ENCODE data around the gene DDX24.

DDX24 gene, protein sequence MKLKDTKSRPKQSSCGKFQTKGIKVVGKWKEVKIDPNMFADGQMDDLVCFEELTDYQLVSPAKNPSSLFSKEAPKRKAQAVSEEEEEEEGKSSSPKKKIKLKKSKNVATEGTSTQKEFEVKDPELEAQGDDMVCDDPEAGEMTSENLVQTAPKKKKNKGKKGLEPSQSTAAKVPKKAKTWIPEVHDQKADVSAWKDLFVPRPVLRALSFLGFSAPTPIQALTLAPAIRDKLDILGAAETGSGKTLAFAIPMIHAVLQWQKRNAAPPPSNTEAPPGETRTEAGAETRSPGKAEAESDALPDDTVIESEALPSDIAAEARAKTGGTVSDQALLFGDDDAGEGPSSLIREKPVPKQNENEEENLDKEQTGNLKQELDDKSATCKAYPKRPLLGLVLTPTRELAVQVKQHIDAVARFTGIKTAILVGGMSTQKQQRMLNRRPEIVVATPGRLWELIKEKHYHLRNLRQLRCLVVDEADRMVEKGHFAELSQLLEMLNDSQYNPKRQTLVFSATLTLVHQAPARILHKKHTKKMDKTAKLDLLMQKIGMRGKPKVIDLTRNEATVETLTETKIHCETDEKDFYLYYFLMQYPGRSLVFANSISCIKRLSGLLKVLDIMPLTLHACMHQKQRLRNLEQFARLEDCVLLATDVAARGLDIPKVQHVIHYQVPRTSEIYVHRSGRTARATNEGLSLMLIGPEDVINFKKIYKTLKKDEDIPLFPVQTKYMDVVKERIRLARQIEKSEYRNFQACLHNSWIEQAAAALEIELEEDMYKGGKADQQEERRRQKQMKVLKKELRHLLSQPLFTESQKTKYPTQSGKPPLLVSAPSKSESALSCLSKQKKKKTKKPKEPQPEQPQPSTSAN

DNA sequence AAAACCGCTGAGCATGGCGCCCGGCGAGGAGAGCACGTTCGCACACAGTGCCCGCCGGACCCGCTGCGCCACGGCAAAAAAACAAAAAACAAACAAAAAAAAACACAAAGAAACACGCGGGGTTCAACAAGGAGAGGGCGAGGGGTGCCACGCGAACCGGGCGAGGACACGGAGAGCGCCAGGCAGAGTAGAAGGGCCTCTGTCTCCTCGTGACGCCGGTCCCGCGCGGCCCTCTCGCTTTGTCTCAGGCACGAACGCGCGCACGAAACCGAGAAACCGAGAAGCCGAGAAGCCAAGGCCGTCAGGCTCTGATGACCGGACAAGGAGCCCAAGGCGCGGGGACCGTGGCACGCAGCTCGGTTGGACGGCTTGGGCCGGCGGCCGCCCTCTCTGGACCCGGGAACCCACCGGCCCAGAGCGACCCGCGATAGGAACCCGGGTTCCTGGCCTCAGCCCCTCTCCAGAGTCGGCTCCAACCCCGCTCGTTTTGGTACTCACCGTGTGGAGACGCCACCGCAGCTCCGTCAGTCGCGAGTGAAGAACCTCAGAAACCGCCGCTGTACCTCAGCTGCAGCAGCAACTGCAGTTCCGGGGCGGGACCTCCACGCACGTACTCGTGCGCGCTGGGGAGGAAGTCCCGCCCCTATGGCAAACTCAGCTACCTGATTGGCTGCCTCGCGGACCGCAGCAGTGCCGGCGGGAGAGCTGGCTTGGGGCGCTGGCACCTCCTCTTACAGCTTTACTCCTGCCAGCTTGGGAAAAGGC lies at the start of gene DDX24, which contains the start of gene IFI27L1:
DDX24 (minus strand) TSS at position 582 of the 765 bp plus-strand sequence. CDS start 1,460 bp downstream, outside the sequence.
IFI27L1 (plus strand) TSS at position 690 of the 765 bp plus-strand sequence. CDS start 15,628 bp downstream, outside the sequence.
- DNase-seq (ENCODE audit: low read depth), result peak; percentile 95

DNA sequence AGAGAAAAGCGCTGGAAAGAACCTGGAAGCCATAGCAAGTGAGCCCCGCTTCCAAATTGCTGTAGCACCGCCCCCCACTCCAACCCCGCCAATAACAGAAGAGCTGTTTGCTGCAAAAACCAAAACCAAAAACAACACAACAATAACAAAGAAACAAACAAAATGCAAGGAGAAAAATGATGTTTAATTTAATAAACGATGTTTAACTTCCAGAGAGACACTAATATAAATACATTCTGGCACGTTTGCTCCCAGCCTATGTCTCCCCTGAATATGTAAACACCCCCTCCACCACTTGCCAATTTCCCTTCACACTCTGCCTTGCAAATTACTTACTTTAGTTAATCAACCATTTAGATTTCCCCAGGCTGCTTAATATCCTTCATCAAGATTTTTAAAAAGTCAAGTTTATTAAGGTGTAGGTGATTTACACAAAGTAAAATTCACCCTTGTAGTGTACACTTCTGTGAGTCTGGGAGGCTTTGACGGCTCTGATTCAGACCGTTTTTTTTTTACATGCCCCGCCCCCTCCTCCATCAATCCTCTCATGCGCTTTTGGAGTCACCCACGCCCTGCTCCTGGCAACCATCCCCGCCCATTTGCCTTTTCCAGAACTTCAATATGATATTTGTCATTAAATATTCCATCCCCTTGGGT lies 48.9 kb upstream of the DDX24 start:
- peak; percentile 10 for DNase-seq (ENCODE audit: low read depth)

GRCh38 chr14:94129111-94129757 lies 48.2 kb upstream of the DDX24 start, which contains the start of gene IFI27L2:
Gene IFI27L2, minus strand, starts transcription at chr14:94129604. Its CDS starts 40 bp downstream, at chr14:94129564.
- peak; percentile 66 for DNase-seq (ENCODE audit: low read depth)

DNA sequence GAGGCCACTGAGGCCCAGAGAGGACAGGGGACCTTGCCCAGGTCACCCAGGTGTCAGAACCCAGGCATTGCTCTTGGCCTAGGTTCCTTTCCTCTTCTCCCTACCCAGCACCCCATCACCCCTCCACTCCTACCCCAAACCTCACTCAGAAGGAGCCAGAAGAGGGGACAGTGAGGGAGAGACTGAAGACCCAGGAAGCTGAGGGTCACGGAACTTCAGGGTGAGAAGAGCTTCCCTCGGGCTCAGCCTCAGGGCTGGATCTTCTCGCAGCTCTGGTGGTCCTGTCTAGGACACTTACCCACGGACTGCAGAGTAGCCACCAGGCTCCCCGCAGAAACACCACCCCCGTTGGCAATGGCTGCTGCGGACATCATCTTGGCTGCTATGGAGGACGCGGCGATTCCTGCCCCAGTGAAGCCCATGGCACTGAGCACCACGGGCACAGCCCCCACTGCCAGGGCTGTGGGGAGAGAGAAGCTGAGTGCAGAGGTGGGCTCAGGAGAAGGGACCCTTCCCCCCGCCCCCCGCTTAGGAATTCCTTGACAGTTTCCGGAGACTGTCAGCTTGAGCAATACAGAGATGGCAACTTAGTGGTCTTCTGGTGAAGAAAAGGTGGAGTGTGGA lies 47.3 kb upstream of the DDX24 start:
- DNase-seq (ENCODE audit: low read depth), result no peak

DNA sequence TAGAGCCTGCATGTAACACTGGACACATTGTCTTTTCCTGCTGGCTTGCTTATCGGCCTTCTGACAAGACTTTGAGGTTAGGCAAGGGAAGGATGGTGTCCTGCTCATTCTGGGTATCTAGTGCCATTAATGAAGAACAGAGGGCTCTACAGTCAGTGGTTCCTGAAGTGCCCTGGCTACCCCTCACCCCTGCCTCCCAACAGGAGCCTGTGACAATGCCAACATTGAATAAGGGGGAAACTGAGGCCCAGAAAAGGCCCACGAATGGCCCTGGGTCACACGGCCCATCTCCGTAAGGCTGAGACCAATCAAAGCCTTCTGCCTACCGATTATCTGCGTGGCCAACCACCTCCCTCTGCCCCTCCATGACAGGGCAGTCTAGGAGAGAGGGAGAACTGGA lies 46.3 kb upstream of the DDX24 start:
- no peak for DNase-seq (ENCODE audit: low read depth)

DNA sequence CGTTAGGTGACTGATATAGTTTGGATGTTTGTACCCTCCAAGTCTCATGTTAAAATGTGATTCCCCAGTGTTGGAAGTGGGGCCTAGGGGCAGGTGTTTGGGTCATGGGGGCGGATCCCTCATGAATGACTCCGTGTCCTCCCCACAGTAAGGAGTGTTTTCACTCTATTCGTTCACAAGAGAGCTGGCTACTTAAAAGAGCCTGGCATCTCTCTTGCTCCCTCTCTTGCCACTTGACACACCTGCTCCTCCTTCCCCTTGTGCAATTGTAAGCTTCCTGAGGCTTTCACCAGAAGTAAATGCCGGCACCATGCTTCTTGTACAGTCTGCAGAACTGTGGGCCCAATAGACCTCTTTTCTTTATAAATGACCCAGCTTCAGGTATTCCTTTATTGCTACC lies 45.8 kb upstream of the DDX24 start:
- DNase-seq (ENCODE audit: low read depth), result no peak

GRCh38 chr14:94126419-94126677 lies 45.3 kb upstream of the DDX24 start:
- no peak for DNase-seq (ENCODE audit: low read depth)

- DNase-seq (ENCODE audit: low read depth), result no peak
Measured at GRCh38 chr14:94125659-94126418, 44.8 kb upstream of the DDX24 start.

DNA sequence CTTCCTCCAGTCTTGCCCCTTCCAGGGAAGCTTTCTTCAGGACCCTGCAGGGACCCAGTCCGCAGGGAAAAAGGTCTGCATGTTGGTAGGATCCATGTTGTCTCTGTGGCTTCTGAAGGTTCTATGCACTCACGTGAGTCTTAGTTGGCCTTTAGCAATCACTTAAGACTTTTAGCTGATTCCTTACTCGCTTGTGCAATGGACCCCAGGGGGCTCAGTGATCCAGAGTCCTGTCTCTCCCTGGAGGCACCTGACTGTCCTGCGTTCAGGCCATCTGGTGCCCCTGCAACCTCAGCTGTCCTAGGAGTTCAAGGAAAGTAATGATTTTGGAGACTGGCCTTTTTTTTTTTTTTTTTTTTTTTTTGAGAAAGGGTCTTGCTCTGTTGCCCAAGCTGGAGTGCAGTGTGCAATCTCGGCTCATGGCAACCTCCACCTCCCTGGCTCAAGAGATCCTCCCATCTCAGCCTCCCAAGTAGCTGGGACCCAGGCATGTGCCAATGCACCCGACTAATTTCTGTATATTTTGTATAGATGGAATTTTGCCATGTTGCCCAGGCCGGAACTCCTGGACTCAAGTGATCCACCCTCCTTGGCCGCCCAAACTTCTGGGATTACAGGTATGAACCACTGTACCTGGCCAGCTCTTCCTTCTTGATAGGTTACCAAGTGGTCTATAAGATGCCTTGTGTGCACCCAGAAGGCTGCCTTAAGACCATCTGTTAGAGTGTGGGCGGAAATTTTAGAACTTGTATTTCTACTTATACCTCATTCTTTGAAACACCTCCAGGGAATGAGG lies 43.8 kb upstream of the DDX24 start:
- DNase-seq (ENCODE audit: low read depth), result no peak

- no peak for DNase-seq (ENCODE audit: low read depth)
Measured at GRCh38 chr14:94123868-94124267, 42.9 kb upstream of the DDX24 start.

DNA sequence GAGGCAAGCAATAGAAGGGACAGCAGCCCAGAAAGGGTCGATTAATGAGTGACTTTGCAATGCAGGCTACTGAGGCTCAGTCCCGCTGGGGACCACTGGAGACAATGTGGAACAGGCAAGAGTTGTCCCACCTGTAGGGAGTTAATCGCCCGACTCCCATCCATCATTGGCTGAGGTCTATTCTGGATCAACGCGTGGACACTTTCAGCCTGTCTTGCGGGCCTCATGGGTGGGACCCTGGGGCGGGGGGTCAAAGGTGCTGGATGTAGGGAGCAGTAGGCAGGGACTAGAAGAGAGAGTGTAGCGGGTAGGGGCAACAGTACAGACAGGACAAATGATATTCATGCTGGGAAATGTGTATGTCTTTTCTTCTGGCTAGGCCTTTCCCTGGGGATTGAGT lies 42.3 kb upstream of the DDX24 start:
- DNase-seq (ENCODE audit: low read depth), result no peak

GRCh38 chr14:94122438-94122837 lies 41.4 kb upstream of the DDX24 start:
- no peak for DNase-seq (ENCODE audit: low read depth)

DNA sequence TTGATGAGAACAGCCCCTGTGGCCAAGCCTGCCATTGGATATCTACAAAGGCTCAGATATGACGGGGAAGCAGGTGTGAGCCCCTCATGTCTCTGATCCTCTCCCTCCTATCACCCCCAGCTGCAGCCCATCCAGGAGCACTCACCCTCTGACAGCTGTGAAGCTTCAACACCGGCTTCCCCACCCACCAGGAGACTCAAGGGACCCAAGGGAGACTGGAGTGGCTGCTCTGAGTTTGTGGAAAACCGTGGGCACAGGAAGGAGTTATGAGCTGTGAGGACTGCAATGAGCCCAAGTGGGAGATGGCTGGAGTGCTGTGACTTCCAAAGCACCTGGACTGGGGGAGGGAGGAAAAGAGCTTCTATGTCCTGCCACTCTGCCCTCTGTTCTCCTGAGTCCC lies 40.5 kb upstream of the DDX24 start:
- no peak for DNase-seq (ENCODE audit: low read depth)

DNA sequence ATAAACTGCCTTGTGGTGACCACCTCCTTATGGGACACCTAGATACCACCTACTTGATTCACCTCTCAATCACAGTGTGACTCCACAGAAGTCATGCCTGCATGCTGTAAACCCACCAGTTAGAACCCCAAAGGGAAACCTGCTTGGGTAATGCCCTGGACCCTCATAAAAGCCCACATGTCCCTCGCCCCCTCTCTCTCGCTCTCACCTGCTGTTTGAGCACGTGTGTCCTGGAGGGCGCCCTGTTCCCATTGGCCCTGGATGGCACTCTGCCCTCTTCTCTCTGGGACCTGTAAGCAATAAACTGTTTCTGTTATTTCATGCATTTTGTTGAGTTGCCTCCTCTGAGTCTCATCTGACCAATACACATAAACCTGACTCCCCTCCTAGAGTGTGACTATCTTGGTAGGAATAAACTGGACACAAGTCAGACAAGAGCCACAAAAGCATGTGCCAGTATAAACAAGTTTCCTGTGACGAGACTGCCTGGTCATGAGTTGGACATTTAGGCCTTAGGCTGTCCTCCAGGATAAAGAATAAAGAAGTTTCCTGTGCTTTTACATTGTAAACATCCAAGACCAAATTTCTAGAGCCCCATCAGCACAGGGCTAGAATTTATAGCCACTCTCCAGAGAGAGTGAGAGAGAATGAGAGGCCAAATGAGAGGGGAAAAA lies 39.8 kb upstream of the DDX24 start:
- DNase-seq (ENCODE audit: low read depth), result no peak

DNA sequence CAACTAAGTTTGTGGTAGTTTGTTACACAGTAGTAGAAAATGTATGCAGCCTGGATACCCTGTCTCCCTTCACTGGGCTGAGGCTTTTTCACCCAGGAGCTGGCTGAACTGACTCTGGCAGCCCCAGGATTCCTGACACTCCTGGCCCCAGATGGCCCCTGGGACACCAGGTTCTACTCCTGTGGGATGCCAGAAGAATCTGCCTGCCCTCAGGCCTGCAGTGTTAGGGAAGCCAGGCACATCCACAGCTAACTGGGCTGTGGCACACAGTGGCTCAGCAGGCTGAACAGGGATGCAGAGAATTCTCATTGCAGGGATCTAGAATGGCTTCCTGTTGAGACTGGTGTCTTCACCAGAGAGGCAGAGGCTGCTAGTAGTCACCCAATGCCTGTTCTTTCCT lies 38.1 kb upstream of the DDX24 start:
- DNase-seq (ENCODE audit: low read depth), result no peak

GRCh38 chr14:94117856-94118255 lies 36.9 kb upstream of the DDX24 start:
- no peak for DNase-seq (ENCODE audit: low read depth)

DNA sequence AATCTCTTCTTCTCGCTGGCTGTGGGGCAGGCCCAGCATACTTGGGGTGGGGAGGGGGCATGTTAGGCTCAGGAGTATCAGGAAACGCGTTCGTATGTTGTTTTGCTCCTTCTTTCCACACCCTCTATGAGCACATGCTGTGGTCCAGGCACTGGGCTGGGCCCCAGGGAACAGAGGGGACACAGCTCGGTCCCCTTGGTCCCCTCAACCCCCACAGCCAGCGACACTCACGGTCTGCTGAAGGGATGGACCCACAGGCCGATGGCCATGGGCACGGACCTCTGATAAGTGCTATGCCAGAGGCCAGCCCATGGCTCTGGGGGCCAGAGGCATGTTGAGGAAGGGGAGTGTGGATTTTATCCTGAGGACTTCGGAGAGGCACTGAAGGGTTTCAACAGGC lies 35.7 kb upstream of the DDX24 start:
- DNase-seq (ENCODE audit: low read depth), result no peak

- DNase-seq (ENCODE audit: low read depth), result no peak
Measured at GRCh38 chr14:94115631-94116030, 34.6 kb upstream of the DDX24 start.

Data from activated T-cell treated with anti-CD3 and anti-CD28 coated beads for 48 hours (primary cell).